ENCODE data around the gene ADORA1. TPM values are rescaled to one million over a fixed set of nuclear protein-coding genes. Genes with fewer than 3 reads are reported as not detected.

Gene ADORA1
- total and polyA plus RNA-seq, 2 of the 4 experiments (the other 2 are of a cell fraction), result 0.36 to 0.56 TPM

- DNase-seq (no peak), ATAC-seq (ENCODE audit: low read depth) (no peak)
- no TSS peak for BruUV-seq (replicated peaks)
- TF ChIP-seq RAD21 (IDR thresholded peaks at IDR 0.05; ENCODE audit: low read length) (no peak), CHD1 (IDR thresholded peaks at IDR 0.05; ENCODE audit: low read depth, low read length) (no peak), ELK1 (IDR thresholded peaks at IDR 0.05; ENCODE audit: borderline replicate concordance, low read depth, low read length) (no peak), RFX5 (IDR thresholded peaks at IDR 0.05; ENCODE audit: low read depth, low read length) (no peak), MXI1 (IDR thresholded peaks at IDR 0.05; ENCODE audit: borderline replicate concordance, low read depth, low read length) (no peak), POLR2A (IDR thresholded peaks at IDR 0.05; ENCODE audit: low read depth, low read length) (no peak), FOS (IDR thresholded peaks at IDR 0.05; ENCODE audit: low read depth, low read length) (no peak), MAFK (IDR thresholded peaks at IDR 0.05; ENCODE audit: low read depth, low read length) (no peak), RCOR1 (IDR thresholded peaks at IDR 0.05; ENCODE audit: insufficient replicate concordance, low read length) (no peak), CTCF (conservative IDR thresholded peaks at IDR 0.05; ENCODE audit: low read depth, low read length) (no peak), SMC3 (IDR thresholded peaks at IDR 0.05; ENCODE audit: low read depth, low read length) (no peak), NFE2L2 (IDR thresholded peaks at IDR 0.05; ENCODE audit: low read depth, low read length) (no peak), BHLHE40 (IDR thresholded peaks at IDR 0.05; ENCODE audit: low read depth, low read length) (no peak), MAZ (IDR thresholded peaks at IDR 0.05; ENCODE audit: borderline replicate concordance, low read depth, low read length) (no peak), CEBPB (IDR thresholded peaks at IDR 0.05; ENCODE audit: low read depth, low read length) (no peak)
- Histone ChIP-seq H3K4ac (ENCODE audit: low read depth, low read length) (no peak overlapping the region), H3K4me1 (ENCODE audit: control insufficient read depth, insufficient read depth, low read length) (no peaks in the 10 kb centered on the region; the same call in 1 of the 2 replicates), H3K9me3 (ENCODE audit: control insufficient read depth, insufficient read depth, low read length) (peaks cover 2% of the 10 kb centered on the region; the same call in 1 of the 2 replicates), H3K14ac (replicated peaks; ENCODE audit: low read depth, low read length) (no peak overlapping the region), H3K23ac (ENCODE audit: low read depth, low read length) (no peak overlapping the region), H2BK20ac (ENCODE audit: low read depth, low read length) (no peak overlapping the region), H3K18ac (ENCODE audit: low read depth, low read length) (no peak overlapping the region), H2BK5ac (ENCODE audit: low read depth, low read length, poor library complexity, severe bottlenecking) (no peak overlapping the region), H3K4me2 (ENCODE audit: low read depth, low read length) (no peak overlapping the region), H4K20me1 (ENCODE audit: insufficient read depth, low read length) (no peaks in the 10 kb centered on the region), H4K8ac (ENCODE audit: low read depth in 2 of 2, low read length in 2 of 2) (no peak overlapping the region), H3K27me3 (ENCODE audit: control insufficient read depth, insufficient read depth, low read length) (peaks cover 4% of the 10 kb centered on the region), H4K5ac (ENCODE audit: low read depth, low read length) (no peak overlapping the region), H2BK15ac (ENCODE audit: low read depth, low read length) (no peak overlapping the region), H3K9me1 (ENCODE audit: insufficient read depth, low read length) (no peaks in the 10 kb centered on the region), H3K79me1 (ENCODE audit: low read depth in 1 of 2, low read length in 2 of 2) (no peaks in the 10 kb centered on the region), H3K36me3 (ENCODE audit: control insufficient read depth, insufficient read depth, low read length) (no peaks in the 10 kb centered on the region), H2AFZ (replicated peaks; ENCODE audit: low read length, poor library complexity) (no peak overlapping the region), H3K4me3 (ENCODE audit: insufficient read depth, low read depth, low read length) (no peak overlapping the region), H2AK5ac (ENCODE audit: low read depth, low read length) (no peak overlapping the region), H4K91ac (ENCODE audit: insufficient read depth, low read depth, low read length) (no peak overlapping the region), H2AK9ac (replicated peaks; ENCODE audit: low read depth, low read length, poor library complexity) (no peak overlapping the region), H3K56ac (ENCODE audit: extremely low read depth, insufficient read depth, low read length) (no peak overlapping the region), H2BK120ac (ENCODE audit: low read depth, low read length) (no peak overlapping the region), H3K27ac (ENCODE audit: insufficient read depth, low read length) (no peak overlapping the region), H3K9ac (ENCODE audit: low read depth, low read length) (no peak overlapping the region)
- ChIA-PET POLR2A (ENCODE audit: unreplicated experiment) (no interaction called here), CTCF (no interaction called here)
- in situ Hi-C loops (cut with MboI; ENCODE audit: low sequenced_read_pairs), result no loop called here
- dilution Hi-C loops (cut with HindIII; ENCODE audit: low sequenced_read_pairs, unreplicated experiment), result no loop called here
- intact Hi-C loops (cut with micrococcal nuclease), result no loop called here
- WGBS, 2 experiments (ENCODE audit: extremely low coverage in 2 of 2, insufficient read length in 1 of 2), result no CpG with 5 or more reads among the region's 2 CpGs
These were observed 18.5 kb downstream of the ADORA1 start for GRCh38 chr1:203146042-203146369.

Data from IMR-90 (cell line).